ENCODE measurements around the gene ANKRD29.

DNA sequence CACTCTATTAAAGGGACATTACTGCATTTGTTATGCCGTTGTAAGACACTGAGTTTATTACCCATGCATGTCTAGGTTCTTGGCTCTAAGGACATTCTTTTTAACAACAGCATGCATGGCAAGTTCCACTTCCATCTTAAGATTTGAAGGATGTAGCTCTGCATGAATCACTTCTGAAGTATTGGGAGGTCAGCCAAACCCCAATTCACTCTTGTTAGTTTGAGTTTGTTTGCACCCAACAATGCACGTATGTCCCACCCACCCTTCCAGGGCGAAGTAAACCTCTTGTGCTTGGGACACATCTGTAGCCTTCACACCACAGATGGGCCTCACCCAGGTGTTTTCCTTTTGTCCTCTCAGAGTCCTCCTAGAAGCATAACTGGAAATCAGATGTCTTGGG, 21.0 kb upstream of the ANKRD29 start:
- TF ChIP-seq, protein P1, sequence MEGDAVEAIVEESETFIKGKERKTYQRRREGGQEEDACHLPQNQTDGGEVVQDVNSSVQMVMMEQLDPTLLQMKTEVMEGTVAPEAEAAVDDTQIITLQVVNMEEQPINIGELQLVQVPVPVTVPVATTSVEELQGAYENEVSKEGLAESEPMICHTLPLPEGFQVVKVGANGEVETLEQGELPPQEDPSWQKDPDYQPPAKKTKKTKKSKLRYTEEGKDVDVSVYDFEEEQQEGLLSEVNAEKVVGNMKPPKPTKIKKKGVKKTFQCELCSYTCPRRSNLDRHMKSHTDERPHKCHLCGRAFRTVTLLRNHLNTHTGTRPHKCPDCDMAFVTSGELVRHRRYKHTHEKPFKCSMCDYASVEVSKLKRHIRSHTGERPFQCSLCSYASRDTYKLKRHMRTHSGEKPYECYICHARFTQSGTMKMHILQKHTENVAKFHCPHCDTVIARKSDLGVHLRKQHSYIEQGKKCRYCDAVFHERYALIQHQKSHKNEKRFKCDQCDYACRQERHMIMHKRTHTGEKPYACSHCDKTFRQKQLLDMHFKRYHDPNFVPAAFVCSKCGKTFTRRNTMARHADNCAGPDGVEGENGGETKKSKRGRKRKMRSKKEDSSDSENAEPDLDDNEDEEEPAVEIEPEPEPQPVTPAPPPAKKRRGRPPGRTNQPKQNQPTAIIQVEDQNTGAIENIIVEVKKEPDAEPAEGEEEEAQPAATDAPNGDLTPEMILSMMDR (conservative IDR thresholded peaks at IDR 0.05), result no peak
- TF ChIP-seq ZFX (IDR thresholded peaks at IDR 0.05), result no peak

Data from C4-2B (cell line).